KMS-11 (cell line): ENCODE data around the gene NFE2.

Source experiments
- H2AFZ ChIP-seq: fragments of 200-600 bp; sonication (generic); 2 replicates; pipeline ENCODE4 v1.6.1; 2016; ENCODE audit warnings: antibody characterized with exemption, mixed run types, low read depth
- H3K27ac ChIP-seq: fragments of 200-600 bp; sonication (generic); 2 replicates; pipeline ENCODE4 v1.6.1; 2016; ENCODE audit warnings: mild to moderate bottlenecking, mixed run types
- H3K27me3 ChIP-seq: fragments of 200-600 bp; sonication (generic); 2 replicates; pipeline ENCODE4 v1.6.1; 2017; ENCODE audit warnings: mild to moderate bottlenecking, low read depth, mixed run types, moderate library complexity; ENCODE audit not compliant: insufficient read depth
- H3K36me3 ChIP-seq: fragments of 200-600 bp; sonication (generic); 2 replicates; pipeline ENCODE4 v1.6.1; 2017; ENCODE audit warnings: mild to moderate bottlenecking, mixed run types; ENCODE audit not compliant: insufficient read depth
- H3K4me1 ChIP-seq: fragments of 200-600 bp; sonication (generic); 2 replicates; pipeline ENCODE4 v1.6.1; 2016; ENCODE audit warnings: mild to moderate bottlenecking, low read depth, mixed run types; ENCODE audit not compliant: poor library complexity, severe bottlenecking
- H3K4me2 ChIP-seq: fragments of 200-600 bp; sonication (generic); 2 replicates; pipeline ENCODE4 v1.7.0; 2016; ENCODE audit warnings: mild to moderate bottlenecking, mixed run types
- H3K4me3 ChIP-seq: fragments of 200-600 bp; sonication (generic); IDR thresholded peaks from 2 replicates; pipeline ENCODE4 v1.6.1; 2017; ENCODE audit warnings: low read depth, low read length, mixed read lengths; ENCODE audit not compliant: insufficient read depth
- H3K79me2 ChIP-seq: fragments of 200-600 bp; sonication (generic); 2 replicates; pipeline ENCODE4 v1.6.1; 2016; ENCODE audit warnings: low read depth, mixed run types; ENCODE audit not compliant: insufficient read depth
- H3K9ac ChIP-seq: fragments of 200-600 bp; sonication (generic); 2 replicates; pipeline ENCODE4 v1.6.1; 2016; ENCODE audit warnings: mild to moderate bottlenecking, mixed run types
- H4K20me1 ChIP-seq: fragments of 200-600 bp; sonication (generic); 2 replicates; pipeline ENCODE4 v1.6.1; 2016; ENCODE audit warnings: mild to moderate bottlenecking, mixed run types; ENCODE audit not compliant: insufficient read depth
- CTCF ChIP-seq: fragments of 200-600 bp; sonication (generic); conservative IDR thresholded peaks from 2 replicates; pipeline ENCODE4 v1.6.1; 2017; ENCODE audit warnings: low read depth, mild to moderate bottlenecking, antibody characterized with exemption, low read length, moderate library complexity, mixed read lengths

NFE2 gene

GRCh38 chr12:54266852-54267251 lies 34.0 kb downstream of the NFE2 start:
- no peak for TF ChIP-seq CTCF
- H3K4me2 ChIP-seq, result no peak overlapping the region
- H3K36me3 ChIP-seq, result no peaks in the 10 kb centered on the region
- no peak overlapping the region for H2AFZ ChIP-seq
- H3K9ac ChIP-seq, result no peak overlapping the region
- peaks cover 11% of the 10 kb centered on the region for H3K4me1 ChIP-seq
- H3K27ac ChIP-seq, result no peak overlapping the region
- H3K79me2 ChIP-seq, result peaks cover 8% of the 10 kb centered on the region
- H3K4me3 ChIP-seq, result no peak overlapping the region
- no peaks in the 10 kb centered on the region for H4K20me1 ChIP-seq
- H3K27me3 ChIP-seq, result no peaks in the 10 kb centered on the region

- no peaks in the 10 kb centered on the region for H4K20me1 ChIP-seq
- no peak overlapping the region for H3K4me3 ChIP-seq
- TF ChIP-seq CTCF, result no peak
- peaks cover 5% of the 10 kb centered on the region; the same call in 1 of the 2 replicates for H3K79me2 ChIP-seq
- no peak overlapping the region for H2AFZ ChIP-seq
- no peak overlapping the region for H3K4me2 ChIP-seq
- H3K27ac ChIP-seq, result no peak overlapping the region
- no peaks in the 10 kb centered on the region for H3K27me3 ChIP-seq
- H3K4me1 ChIP-seq, result peaks cover 24% of the 10 kb centered on the region
- no peak overlapping the region for H3K9ac ChIP-seq
- H3K36me3 ChIP-seq, result no peaks in the 10 kb centered on the region
Observed at GRCh38 chr12:54265364-54265812, 35.4 kb downstream of the NFE2 start.

- Histone ChIP-seq H3K4me1 (peaks cover 47% of the 10 kb centered on the region), H3K27ac (no peak overlapping the region), H3K9ac (no peak overlapping the region), H3K79me2 (peaks cover 5% of the 10 kb centered on the region; the same call in 1 of the 2 replicates), H3K36me3 (no peaks in the 10 kb centered on the region; the same call in 1 of the 2 replicates), H2AFZ (no peak overlapping the region), H3K4me3 (no peak overlapping the region), H3K4me2 (no peak overlapping the region), H3K27me3 (no peaks in the 10 kb centered on the region), H4K20me1 (no peaks in the 10 kb centered on the region)
- TF ChIP-seq CTCF, result no peak
Observed at GRCh38 chr12:54262403-54262925, 38.4 kb downstream of the NFE2 start.

GRCh38 chr12:54261815-54262402 lies 38.9 kb downstream of the NFE2 start:
- peaks cover 5% of the 10 kb centered on the region; the same call in 1 of the 2 replicates for H3K79me2 ChIP-seq
- H3K4me3 ChIP-seq, result no peak overlapping the region
- H3K9ac ChIP-seq, result no peak overlapping the region
- H3K27ac ChIP-seq, result no peak overlapping the region
- H2AFZ ChIP-seq, result no peak overlapping the region
- no peak overlapping the region for H3K4me2 ChIP-seq
- H3K4me1 ChIP-seq, result peaks cover 47% of the 10 kb centered on the region
- TF ChIP-seq CTCF, result no peak
- H3K36me3 ChIP-seq, result no peaks in the 10 kb centered on the region; the same call in 1 of the 2 replicates
- H3K27me3 ChIP-seq, result no peaks in the 10 kb centered on the region
- no peaks in the 10 kb centered on the region for H4K20me1 ChIP-seq
